NCI-H2107 (cell line): ENCODE results near the gene MSI2.

Experiments
- DNase-seq: peaks from one replicate; lab custom pipeline; 2025; lab: John Stamatoyannopoulos, UW

MSI2 gene

GRCh38 chr17:57343717-57344116 lies 87.4 kb downstream of the MSI2 start:
- DNase-seq, result no peak

- no peak for DNase-seq
Measured at GRCh38 chr17:57344261-57344660, 87.9 kb downstream of the MSI2 start.

GRCh38 chr17:57349541-57350247 lies 93.4 kb downstream of the MSI2 start:
- no peak for DNase-seq

- no peak for DNase-seq
Measured at GRCh38 chr17:57350266-57350665, 93.9 kb downstream of the MSI2 start.

- DNase-seq, result no peak
Measured at GRCh38 chr17:57352665-57353175, 96.4 kb downstream of the MSI2 start.

GRCh38 chr17:57354673-57355072 lies 98.3 kb downstream of the MSI2 start:
- no peak for DNase-seq

GRCh38 chr17:57355090-57355859 lies 99.0 kb downstream of the MSI2 start:
- DNase-seq, result peak; percentile 27

- DNase-seq, result no peak
Measured at GRCh38 chr17:57356153-57356718, 99.9 kb downstream of the MSI2 start.

- no peak for DNase-seq
Measured at GRCh38 chr17:57356719-57357391, 100.5 kb downstream of the MSI2 start.

GRCh38 chr17:57357392-57357784 lies 101.1 kb downstream of the MSI2 start:
- DNase-seq, result no peak

- no peak for DNase-seq
Measured at GRCh38 chr17:57357830-57358430, 101.6 kb downstream of the MSI2 start.

- DNase-seq, result no peak
Measured at GRCh38 chr17:57360266-57360665, 103.9 kb downstream of the MSI2 start.

GRCh38 chr17:57362797-57363556 lies 106.7 kb downstream of the MSI2 start:
- no peak for DNase-seq

GRCh38 chr17:57363580-57363979 lies 107.3 kb downstream of the MSI2 start:
- DNase-seq, result no peak

GRCh38 chr17:57363998-57364643 lies 107.8 kb downstream of the MSI2 start:
- no peak for DNase-seq

GRCh38 chr17:57365420-57365819 lies 109.1 kb downstream of the MSI2 start:
- DNase-seq, result no peak

- DNase-seq, result no peak
Measured at GRCh38 chr17:57366177-57366557, 109.8 kb downstream of the MSI2 start.

- DNase-seq, result no peak
Measured at GRCh38 chr17:57366558-57367351, 110.4 kb downstream of the MSI2 start.

GRCh38 chr17:57368637-57369336 lies 112.5 kb downstream of the MSI2 start:
- no peak for DNase-seq
